Activated CD4-positive, alpha-beta memory T cell treated with anti-CD3 and anti-CD28 coated beads for 36 hours (primary cell): Measurements from ENCODE around the gene EIF3D. TPM values are rescaled to one million over a fixed set of nuclear protein-coding genes. Genes with fewer than 3 reads are reported as not detected.

Source experiments
- CTCF ChIA-PET: fragments of 350-600 bp; sonication (Branson Sonifier 250); formaldehyde crosslinking; loops from one replicate; lab custom pipeline; 2021; ENCODE audit warnings: antibody characterized with exemption, inconsistent platforms; lab: Charles Lee
- POLR2A ChIA-PET: fragments of 350-600 bp; sonication (Branson Sonifier 250); formaldehyde crosslinking; loops from one replicate; lab custom pipeline; 2021; ENCODE audit warnings: antibody characterized with exemption; lab: Charles Lee
- DNase-seq: peaks from one replicate; pipeline ENCODE4 v3.0.0-alpha.2; 2020
- H3K27ac Mint-ChIP-seq: one replicate; pipeline ENCODE4 v1.8.0; 2021; ENCODE audit warnings: mixed read lengths
- H3K27me3 Mint-ChIP-seq: one replicate; pipeline ENCODE4 v1.8.0; 2021; ENCODE audit warnings: mixed read lengths
- H3K36me3 Mint-ChIP-seq: one replicate; pipeline ENCODE4 v1.8.0; 2021; ENCODE audit warnings: mixed read lengths
- H3K4me1 Mint-ChIP-seq: one replicate; pipeline ENCODE4 v1.8.0; 2021; ENCODE audit warnings: low read depth, mixed read lengths
- H3K4me3 Mint-ChIP-seq: one replicate; pipeline ENCODE4 v1.8.0; 2021; ENCODE audit warnings: mild to moderate bottlenecking, mixed read lengths
- H3K9me3 Mint-ChIP-seq: one replicate; pipeline ENCODE4 v1.8.0; 2021; ENCODE audit warnings: mixed read lengths
- intact Hi-C: fragments of 100-400 bp; cut with micrococcal nuclease; formaldehyde crosslinking; loops from one replicate; pipeline ENCODE4 v1.15.1; 2023
- total RNA-seq, 2 experiments: library from RNA; stranded (reverse); gene quantifications; one replicate each; pipeline ENCODE4 v1.2.3, GENCODE V29; 2021

EIF3D gene, protein sequence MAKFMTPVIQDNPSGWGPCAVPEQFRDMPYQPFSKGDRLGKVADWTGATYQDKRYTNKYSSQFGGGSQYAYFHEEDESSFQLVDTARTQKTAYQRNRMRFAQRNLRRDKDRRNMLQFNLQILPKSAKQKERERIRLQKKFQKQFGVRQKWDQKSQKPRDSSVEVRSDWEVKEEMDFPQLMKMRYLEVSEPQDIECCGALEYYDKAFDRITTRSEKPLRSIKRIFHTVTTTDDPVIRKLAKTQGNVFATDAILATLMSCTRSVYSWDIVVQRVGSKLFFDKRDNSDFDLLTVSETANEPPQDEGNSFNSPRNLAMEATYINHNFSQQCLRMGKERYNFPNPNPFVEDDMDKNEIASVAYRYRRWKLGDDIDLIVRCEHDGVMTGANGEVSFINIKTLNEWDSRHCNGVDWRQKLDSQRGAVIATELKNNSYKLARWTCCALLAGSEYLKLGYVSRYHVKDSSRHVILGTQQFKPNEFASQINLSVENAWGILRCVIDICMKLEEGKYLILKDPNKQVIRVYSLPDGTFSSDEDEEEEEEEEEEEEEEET
- total RNA-seq, result 100 to 1,000 TPM; 314 to 321 TPM

- Mint-ChIP-seq H3K4me3 (peak within 1 kb of the TSS; percentile 95), H3K27me3 (peaks cover 1% of the 10 kb centered on the region), H3K4me1 (peaks cover 20% of the 10 kb centered on the region), H3K36me3 (peaks cover 40% of the 10 kb centered on the region), H3K9me3 (no peaks in the 10 kb centered on the region), H3K27ac (peak within 1 kb of the TSS; percentile 98)
- DNase-seq, result peak; percentile 99
- POLR2A ChIA-PET, result interaction anchor here (0.7 to 2.7 kb wide), 7 partner anchors 17 to 714 kb away, joined by 3 to 18 read pairs (median 4); partner anchors contain the start of genes FOXRED2, IFT27 and MYH9
- intact Hi-C loops, result loop anchor here (1.0 to 10.0 kb wide), 7 partner anchors 13 to 596 kb away; partner anchors contain the start of genes FOXRED2 and IFT27
- CTCF ChIA-PET, result interaction anchor here (0.6 to 2.0 kb wide), 6 partner anchors 18 to 449 kb away, joined by 3 to 7 read pairs (median 5); partner anchors contain the start of gene FOXRED2
Observed at GRCh38 chr22:36528795-36529751, at the start of gene EIF3D. Gene EIF3D (minus strand): TSS chr22:36529166. CDS start chr22:36526121, 3,045 bp downstream.

- H3K27ac Mint-ChIP-seq, result no peak overlapping the region
- ChIA-PET POLR2A (no interaction called here), CTCF (interaction anchor here (0.6 kb wide), 1 partner anchor 412 kb away, joined by 3 read pairs; no protein-coding TSS in a partner anchor)
- intact Hi-C loops, result no loop called here
- H3K27me3 Mint-ChIP-seq, result peaks cover 11% of the 10 kb centered on the region
- H3K36me3 Mint-ChIP-seq, result no peaks in the 10 kb centered on the region
- H3K4me3 Mint-ChIP-seq, result no peak overlapping the region
- H3K9me3 Mint-ChIP-seq, result no peaks in the 10 kb centered on the region
- no peak for DNase-seq
- no peaks in the 10 kb centered on the region for H3K4me1 Mint-ChIP-seq
Observed at GRCh38 chr22:36578619-36579018, 49.7 kb upstream of the EIF3D start.

GRCh38 chr22:36577019-36577418 lies 48.1 kb upstream of the EIF3D start:
- no peaks in the 10 kb centered on the region for H3K9me3 Mint-ChIP-seq
- intact Hi-C loops, result no loop called here
- no peak overlapping the region for H3K4me3 Mint-ChIP-seq
- peaks cover 4% of the 10 kb centered on the region for H3K27me3 Mint-ChIP-seq
- no peak for DNase-seq
- POLR2A ChIA-PET, result no interaction called here
- H3K36me3 Mint-ChIP-seq, result no peaks in the 10 kb centered on the region
- H3K27ac Mint-ChIP-seq, result no peak overlapping the region
- CTCF ChIA-PET, result no interaction called here
- H3K4me1 Mint-ChIP-seq, result no peaks in the 10 kb centered on the region

- Mint-ChIP-seq H3K27me3 (no peaks in the 10 kb centered on the region), H3K27ac (no peak overlapping the region), H3K9me3 (no peaks in the 10 kb centered on the region), H3K4me3 (no peak overlapping the region), H3K4me1 (no peaks in the 10 kb centered on the region), H3K36me3 (no peaks in the 10 kb centered on the region)
- ChIA-PET CTCF (no interaction called here), POLR2A (no interaction called here)
- intact Hi-C loops, result no loop called here
- DNase-seq, result no peak
Observed at GRCh38 chr22:36574728-36575127, 45.8 kb upstream of the EIF3D start.

DNA sequence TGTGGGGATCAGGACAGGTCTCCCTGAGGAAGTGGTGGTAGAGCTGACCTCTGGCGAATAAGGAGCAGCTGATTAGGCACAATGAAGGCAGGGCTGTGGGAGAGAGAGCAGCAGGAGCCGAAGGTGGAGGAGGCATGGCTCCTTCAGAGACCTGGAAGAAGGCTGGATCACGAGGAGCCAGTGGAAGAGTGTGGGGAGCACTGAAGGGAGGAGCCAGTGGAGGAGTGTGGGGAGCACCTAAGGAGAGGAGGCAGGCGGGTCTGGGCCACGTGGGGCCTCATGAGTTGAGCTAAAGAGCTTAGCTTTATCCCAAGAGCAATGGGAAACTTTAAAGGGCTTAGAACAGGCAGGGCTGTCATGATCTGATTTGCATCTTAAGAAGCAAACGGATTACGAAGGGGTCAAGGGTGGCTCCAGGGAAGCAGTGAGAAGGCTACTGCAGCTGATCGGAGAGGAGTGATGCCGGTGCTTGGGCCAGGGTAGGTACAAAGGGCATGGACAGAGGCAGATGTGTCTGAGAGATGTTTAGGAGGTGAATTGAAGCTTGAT lies 44.9 kb upstream of the EIF3D start:
- POLR2A ChIA-PET, result no interaction called here
- no peak for DNase-seq
- Mint-ChIP-seq H3K36me3 (no peaks in the 10 kb centered on the region), H3K27me3 (no peaks in the 10 kb centered on the region), H3K4me1 (no peaks in the 10 kb centered on the region), H3K4me3 (no peak overlapping the region), H3K9me3 (no peaks in the 10 kb centered on the region), H3K27ac (no peak overlapping the region)
- intact Hi-C loops, result no loop called here
- CTCF ChIA-PET, result no interaction called here

DNA sequence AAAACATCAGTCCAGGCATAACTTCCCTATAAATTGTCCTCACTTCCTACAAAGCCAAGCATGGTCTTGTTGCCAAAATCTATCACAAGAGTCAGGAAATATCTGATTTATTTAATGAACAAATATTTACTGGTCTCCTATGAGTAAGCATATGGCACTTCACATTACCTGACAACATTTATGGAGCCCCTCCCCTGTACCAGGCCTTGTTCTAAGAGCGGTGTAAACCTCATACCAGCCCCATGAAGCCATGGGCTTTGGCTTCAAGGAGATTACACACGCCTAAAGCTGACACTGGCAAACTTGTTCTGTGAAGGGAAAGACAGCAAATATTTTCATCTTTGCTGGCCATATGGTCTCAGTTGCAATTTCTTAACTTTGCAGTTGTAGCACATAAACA lies 43.0 kb upstream of the EIF3D start:
- H3K27ac Mint-ChIP-seq, result no peak overlapping the region
- DNase-seq, result no peak
- intact Hi-C loops, result no loop called here
- ChIA-PET POLR2A (no interaction called here), CTCF (no interaction called here)
- H3K4me1 Mint-ChIP-seq, result no peaks in the 10 kb centered on the region
- H3K36me3 Mint-ChIP-seq, result no peaks in the 10 kb centered on the region
- no peak overlapping the region for H3K4me3 Mint-ChIP-seq
- H3K9me3 Mint-ChIP-seq, result no peaks in the 10 kb centered on the region
- H3K27me3 Mint-ChIP-seq, result peaks cover 2% of the 10 kb centered on the region

- Mint-ChIP-seq H3K27me3 (peaks cover 12% of the 10 kb centered on the region), H3K9me3 (no peaks in the 10 kb centered on the region), H3K4me1 (no peaks in the 10 kb centered on the region), H3K36me3 (no peaks in the 10 kb centered on the region), H3K4me3 (no peak overlapping the region), H3K27ac (no peak overlapping the region)
- DNase-seq, result no peak
- POLR2A ChIA-PET, result no interaction called here
- CTCF ChIA-PET, result no interaction called here
- intact Hi-C loops, result no loop called here
Observed at GRCh38 chr22:36569999-36570398, 41.0 kb upstream of the EIF3D start.

GRCh38 chr22:36568846-36569245 lies 39.9 kb upstream of the EIF3D start:
- intact Hi-C loops, result no loop called here
- Mint-ChIP-seq H3K36me3 (no peaks in the 10 kb centered on the region), H3K27me3 (peaks cover 19% of the 10 kb centered on the region), H3K4me3 (no peak overlapping the region), H3K9me3 (no peaks in the 10 kb centered on the region), H3K27ac (no peak overlapping the region), H3K4me1 (no peaks in the 10 kb centered on the region)
- ChIA-PET CTCF (interaction anchor here (0.9 kb wide), 1 partner anchor 9 kb away, joined by 3 read pairs; no protein-coding TSS in a partner anchor), POLR2A (no interaction called here)
- DNase-seq, result no peak

DNA sequence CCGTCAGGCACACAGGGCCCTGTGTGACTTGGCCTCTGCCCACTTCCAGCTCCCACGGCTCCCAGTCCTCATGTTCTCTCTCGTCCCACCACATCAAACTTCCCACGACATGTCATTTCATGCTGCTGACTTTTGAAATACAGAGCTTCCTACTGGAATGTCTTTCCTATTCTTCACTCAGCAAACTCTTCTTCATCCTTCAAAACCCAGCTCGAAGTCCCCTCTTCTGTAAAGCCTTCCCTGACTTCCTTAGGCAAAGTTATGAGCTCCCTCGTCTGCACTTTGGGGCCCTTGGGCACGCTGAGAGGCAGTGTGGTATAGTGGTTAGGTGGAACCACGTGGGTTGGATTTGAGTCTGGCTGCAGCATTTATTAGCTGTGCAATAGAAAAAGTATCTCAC lies 37.8 kb upstream of the EIF3D start:
- Mint-ChIP-seq H3K27me3 (peaks cover 28% of the 10 kb centered on the region), H3K36me3 (no peaks in the 10 kb centered on the region), H3K4me3 (no peak overlapping the region), H3K27ac (no peak overlapping the region), H3K4me1 (no peaks in the 10 kb centered on the region), H3K9me3 (no peaks in the 10 kb centered on the region)
- ChIA-PET POLR2A (no interaction called here), CTCF (no interaction called here)
- no peak for DNase-seq
- intact Hi-C loops, result no loop called here

DNA sequence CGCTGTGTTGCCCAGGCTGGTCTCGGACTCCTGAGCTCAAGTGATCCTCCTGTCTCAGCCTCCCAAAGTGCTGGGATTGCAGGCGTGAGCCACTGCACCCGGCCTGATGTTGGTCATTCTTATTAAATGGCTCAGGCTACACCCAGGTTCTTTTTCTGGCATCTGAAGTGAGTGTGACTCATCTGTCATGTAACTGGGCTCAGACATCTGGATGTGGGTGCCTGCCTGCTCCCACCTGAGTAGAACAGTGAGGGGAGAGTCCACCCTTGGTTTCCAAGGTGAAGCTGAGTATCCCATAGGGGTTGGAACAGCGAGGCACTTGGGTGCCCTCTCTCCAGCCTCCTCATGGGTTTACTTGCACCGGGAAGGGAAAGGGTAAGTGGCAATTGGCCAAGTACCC lies 36.7 kb upstream of the EIF3D start:
- DNase-seq, result no peak
- H3K4me1 Mint-ChIP-seq, result no peaks in the 10 kb centered on the region
- ChIA-PET POLR2A (no interaction called here), CTCF (interaction anchor here (1.1 kb wide), 1 partner anchor 18 kb away, joined by 3 read pairs; no protein-coding TSS in a partner anchor)
- no peak overlapping the region for H3K27ac Mint-ChIP-seq
- no peak overlapping the region for H3K4me3 Mint-ChIP-seq
- peaks cover 30% of the 10 kb centered on the region for H3K27me3 Mint-ChIP-seq
- no peaks in the 10 kb centered on the region for H3K36me3 Mint-ChIP-seq
- H3K9me3 Mint-ChIP-seq, result no peaks in the 10 kb centered on the region
- intact Hi-C loops, result no loop called here

DNA sequence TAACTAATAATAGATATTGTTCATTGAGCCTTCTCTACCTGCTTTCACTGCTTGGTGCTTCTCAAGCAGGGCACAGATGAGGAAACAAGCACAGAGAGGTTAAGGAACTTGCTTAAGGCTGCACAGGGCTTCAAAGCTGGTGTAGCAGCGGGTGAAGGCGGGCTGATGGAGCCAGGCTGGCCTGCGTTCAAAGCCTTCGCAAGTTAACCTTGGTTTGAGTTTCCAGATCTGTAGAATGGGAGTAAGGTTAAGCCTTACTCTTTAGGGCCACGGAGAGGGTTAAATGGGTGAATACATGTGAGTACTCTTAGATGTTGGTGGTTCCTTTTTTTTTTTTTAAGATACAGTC lies 36.2 kb upstream of the EIF3D start:
- CTCF ChIA-PET, result interaction anchor here (1.1 kb wide), 1 partner anchor 18 kb away, joined by 3 read pairs; no protein-coding TSS in a partner anchor
- H3K27me3 Mint-ChIP-seq, result peaks cover 34% of the 10 kb centered on the region
- intact Hi-C loops, result no loop called here

More for the DNA sequence above, 36.2 kb upstream of the EIF3D start:
- no peaks in the 10 kb centered on the region for H3K4me1 Mint-ChIP-seq
- POLR2A ChIA-PET, result no interaction called here
- no peaks in the 10 kb centered on the region for H3K9me3 Mint-ChIP-seq
- DNase-seq, result no peak
- no peak overlapping the region for H3K4me3 Mint-ChIP-seq
- no peak overlapping the region for H3K27ac Mint-ChIP-seq
- no peaks in the 10 kb centered on the region for H3K36me3 Mint-ChIP-seq
